Thyroid gland (tissue), 4 donors: ENCODE measurements around the gene BCCIP. TPM values are rescaled to one million over a fixed set of nuclear protein-coding genes. Genes with fewer than 3 reads are reported as not detected.

Experiments
- DNase-seq, 2 donors: peaks; one replicate each; pipeline ENCODE4 v3.0.0-alpha.2; 2019
- H3K27ac ChIP-seq, 3 donors: fragments of 200-600 bp; sonication (generic); 1 replicate in 2 of 3; 2 replicates in 1 of 3; pipeline ENCODE4 v1.5.1; 2016 to 2019; ENCODE audit warnings: mild to moderate bottlenecking in 1 of 3, moderate library complexity in 1 of 3
- H3K27me3 ChIP-seq: fragments of 200-600 bp; sonication (generic); one replicate; pipeline ENCODE4 v1.5.1; 2019
- H3K36me3 ChIP-seq, 2 donors: fragments of 200-600 bp; sonication (generic); one replicate each; pipeline ENCODE4 v1.5.1; 2016 to 2019
- H3K4me1 ChIP-seq, 2 donors: fragments of 200-600 bp; sonication (generic); one replicate each; pipeline ENCODE4 v1.5.1; 2017 to 2019
- H3K4me3 ChIP-seq, 3 donors: fragments of 200-600 bp; sonication (generic); replicated peaks in 1 of 3; 1 replicate in 2 of 3; 2 replicates in 1 of 3; pipeline ENCODE4 v1.5.1; 2016; ENCODE audit warnings: mild to moderate bottlenecking in 1 of 3
- H3K9me3 ChIP-seq: fragments of 200-600 bp; sonication (generic); one replicate; pipeline ENCODE4 v1.5.1; 2017
- CTCF ChIP-seq, 6 experiments: fragments of 200-600 bp in 3 of 6; fragments of 450-650 bp in 3 of 6; sonication (generic) in 3 of 6; IDR thresholded peaks; one replicate each; pipeline ENCODE4 v1.5.1; 2016 to 2019; ENCODE audit warnings: antibody characterized with exemption in 6 of 6, mild to moderate bottlenecking in 2 of 6, inconsistent platforms in 1 of 6, moderate library complexity in 1 of 6
- POLR2A ChIP-seq, 2 donors: fragments of 450-650 bp; IDR thresholded peaks; one replicate each; pipeline ENCODE4 v1.6.1; 2017; ENCODE audit warnings: antibody characterized with exemption in 2 of 2, mild to moderate bottlenecking in 2 of 2, moderate library complexity in 1 of 2
- WGBS, 2 donors: methylation state at CpG; one replicate each; pipeline ENCODE4 v1.1.5; 2017; 5-methylcytosine and 5-hydroxymethylcytosine counted together
- intact Hi-C: fragments of 100-400 bp; cut with DNase I; formaldehyde crosslinking; loops from one replicate; pipeline ENCODE4 v1.15.1; 2023
- total RNA-seq, 4 donors: library from RNA; depleted of rRNA; stranded (reverse); fragments of >200 nt; gene quantifications; one replicate each; pipeline ENCODE4 v1.2.3, GENCODE V29; 2016

BCCIP gene
- total RNA-seq, 4 donors from 2014 or later, result 38.6 to 52.1 (median 42.3) TPM

GRCh38 chr10:125848857-125849256 is 25.5 kb downstream of the BCCIP start:
- DNase-seq, result no peak
- H3K4me1 ChIP-seq, result no peaks in the 10 kb centered on the region
- H3K36me3 ChIP-seq, result peaks cover 0 to 18% of the 10 kb centered on the region in 2 donors
- 89 to 98% methylated on average over 2 of the region's 2 CpGs for WGBS, 2 donors
- TF ChIP-seq CTCF (IDR thresholded peaks at IDR 0.05) (no peak), POLR2A (IDR thresholded peaks at IDR 0.05) (no peak)
- no peaks in the 10 kb centered on the region for H3K9me3 ChIP-seq
- no peaks in the 10 kb centered on the region for H3K27me3 ChIP-seq
- H3K27ac ChIP-seq, result no peak overlapping the region
- no peak overlapping the region for H3K4me3 ChIP-seq
- intact Hi-C loops, result no loop called here

- Histone ChIP-seq H3K4me1 (no peaks in the 10 kb centered on the region), H3K9me3 (no peaks in the 10 kb centered on the region), H3K36me3 (peaks cover 0 to 18% of the 10 kb centered on the region in 2 donors), H3K4me3 (no peak overlapping the region), H3K27ac (no peak overlapping the region), H3K27me3 (no peaks in the 10 kb centered on the region)
- no peak for DNase-seq
- intact Hi-C loops, result no loop called here
- TF ChIP-seq POLR2A (IDR thresholded peaks at IDR 0.05) (no peak), CTCF (IDR thresholded peaks at IDR 0.05) (no peak)
- 93 to 94% methylated on average over 7 of the region's 7 CpGs for WGBS, 2 donors
These were observed 26.1 kb downstream of the BCCIP start for GRCh38 chr10:125849448-125849847.

GRCh38 chr10:125850766-125851731 is 27.7 kb downstream of the BCCIP start:
- TF ChIP-seq CTCF (IDR thresholded peaks at IDR 0.05) (no peak), POLR2A (IDR thresholded peaks at IDR 0.05) (no peak)
- no peaks in the 10 kb centered on the region for H3K27me3 ChIP-seq
- no peak overlapping the region for H3K4me3 ChIP-seq
- no peaks in the 10 kb centered on the region for H3K9me3 ChIP-seq
- H3K27ac ChIP-seq, result no peak overlapping the region
- H3K36me3 ChIP-seq, result peaks cover 0 to 18% of the 10 kb centered on the region in 2 donors
- 92 to 95% methylated on average over 2 of the region's 2 CpGs for WGBS, 2 donors
- H3K4me1 ChIP-seq, result no peaks in the 10 kb centered on the region
- no peak for DNase-seq
- intact Hi-C loops, result no loop called here

- H3K27ac ChIP-seq, result no peak overlapping the region
- no peak for DNase-seq
- 95 to 98% methylated on average over 7 of the region's 7 CpGs for WGBS, 2 donors
- peaks cover 0 to 18% of the 10 kb centered on the region in 2 donors for H3K36me3 ChIP-seq
- intact Hi-C loops, result no loop called here
- no peaks in the 10 kb centered on the region for H3K27me3 ChIP-seq
- no peak overlapping the region for H3K4me3 ChIP-seq
- H3K9me3 ChIP-seq, result no peaks in the 10 kb centered on the region
- TF ChIP-seq POLR2A (IDR thresholded peaks at IDR 0.05) (no peak), CTCF (IDR thresholded peaks at IDR 0.05) (no peak)
- no peaks in the 10 kb centered on the region for H3K4me1 ChIP-seq
These were observed 29.1 kb downstream of the BCCIP start for GRCh38 chr10:125852487-125852886.

GRCh38 chr10:125857185-125857760 is 33.9 kb downstream of the BCCIP start:
- Histone ChIP-seq H3K4me3 (no peak overlapping the region), H3K36me3 (peaks cover 7 to 11% of the 10 kb centered on the region in 2 donors), H3K27me3 (no peaks in the 10 kb centered on the region), H3K27ac (no peak overlapping the region), H3K4me1 (no peaks in the 10 kb centered on the region), H3K9me3 (no peaks in the 10 kb centered on the region)
- 76 to 88% methylated on average over 2 of the region's 2 CpGs for WGBS, 2 donors
- DNase-seq, result no peak
- no peak for TF ChIP-seq POLR2A (IDR thresholded peaks at IDR 0.05)
- TF ChIP-seq CTCF (IDR thresholded peaks at IDR 0.05), result no peak
- intact Hi-C loops, result no loop called here
